Measurements from ENCODE around the gene IFT20.

The IFT20 gene

GRCh38 chr17:28372203-28372944, 37.1 kb upstream of the IFT20 start:
- TF ChIP-seq CTCF (conservative IDR thresholded peaks at IDR 0.05; ENCODE audit: control insufficient read depth, insufficient read depth, low read depth, low read length), result no peak
- peak; percentile 21 for DNase-seq (ENCODE audit: low read depth)
- H3K4me3 ChIP-seq (ENCODE audit: control insufficient read depth, low read depth, low read length), result peak overlapping the region; percentile 34

- peak; percentile 69 for DNase-seq (ENCODE audit: low read depth)
- H3K4me3 ChIP-seq (ENCODE audit: control insufficient read depth, low read depth, low read length), result peak within 1 kb of the TSS; percentile 60
- TF ChIP-seq CTCF (conservative IDR thresholded peaks at IDR 0.05; ENCODE audit: control insufficient read depth, insufficient read depth, low read depth, low read length), result no peak
Observed at GRCh38 chr17:28371245-28372202, 36.3 kb upstream of the IFT20 start, which contains the start of gene SARM1. Gene SARM1 (plus strand): TSS chr17:28371694. CDS start chr17:28372033, 339 bp downstream.

- no peak overlapping the region for H3K4me3 ChIP-seq (ENCODE audit: control insufficient read depth, low read depth, low read length)
- TF ChIP-seq CTCF (conservative IDR thresholded peaks at IDR 0.05; ENCODE audit: control insufficient read depth, insufficient read depth, low read depth, low read length), result no peak
- DNase-seq (ENCODE audit: low read depth), result no peak
Observed at GRCh38 chr17:28370744-28371103, 35.5 kb upstream of the IFT20 start.

- peak within 1 kb of the TSS; percentile 60 for H3K4me3 ChIP-seq (ENCODE audit: control insufficient read depth, low read depth, low read length)
- no peak for TF ChIP-seq CTCF (conservative IDR thresholded peaks at IDR 0.05; ENCODE audit: control insufficient read depth, insufficient read depth, low read depth, low read length)
- DNase-seq (ENCODE audit: low read depth), result no peak
Observed at GRCh38 chr17:28370035-28370743, 34.9 kb upstream of the IFT20 start, which contains the start of gene VTN. Gene VTN (minus strand): TSS chr17:28370307. CDS start chr17:28370203, 104 bp downstream.

- DNase-seq (ENCODE audit: low read depth), result no peak
- TF ChIP-seq CTCF (conservative IDR thresholded peaks at IDR 0.05; ENCODE audit: control insufficient read depth, insufficient read depth, low read depth, low read length), result no peak
- H3K4me3 ChIP-seq (ENCODE audit: control insufficient read depth, low read depth, low read length), result no peak overlapping the region
Observed at GRCh38 chr17:28369684-28370034, 34.4 kb upstream of the IFT20 start.

GRCh38 chr17:28368915-28369683, 33.8 kb upstream of the IFT20 start:
- DNase-seq (ENCODE audit: low read depth), result no peak
- TF ChIP-seq CTCF (conservative IDR thresholded peaks at IDR 0.05; ENCODE audit: control insufficient read depth, insufficient read depth, low read depth, low read length), result no peak
- no peak overlapping the region for H3K4me3 ChIP-seq (ENCODE audit: control insufficient read depth, low read depth, low read length)
